ENCODE results near the gene ABCC6.
"Not testable (repeated sequence)": the region's sequence is repeated elsewhere in the genome, so short reads cannot be mapped to it uniquely, and the experiment has no call there.

DNA sequence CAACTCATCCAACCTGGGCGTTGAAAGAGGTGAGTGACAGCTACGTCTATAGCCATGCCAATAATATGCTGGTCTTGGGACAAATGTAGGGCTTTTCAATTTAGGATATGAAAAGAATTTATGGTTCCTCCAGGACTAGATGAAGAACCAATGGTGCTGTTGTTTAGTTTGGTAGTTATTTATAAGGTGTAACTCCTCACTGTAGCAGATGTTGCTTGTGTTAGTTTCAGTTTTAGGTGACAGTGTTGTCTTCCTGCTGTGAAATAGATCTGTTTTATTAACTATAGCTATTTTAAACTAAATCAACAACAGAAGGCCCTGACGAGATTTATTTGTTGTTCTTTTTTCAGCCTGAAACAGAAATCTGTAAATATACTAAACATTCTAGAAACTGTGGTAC, 24.1 kb upstream of the ABCC6 start:
- TF ChIP-seq, protein P1, sequence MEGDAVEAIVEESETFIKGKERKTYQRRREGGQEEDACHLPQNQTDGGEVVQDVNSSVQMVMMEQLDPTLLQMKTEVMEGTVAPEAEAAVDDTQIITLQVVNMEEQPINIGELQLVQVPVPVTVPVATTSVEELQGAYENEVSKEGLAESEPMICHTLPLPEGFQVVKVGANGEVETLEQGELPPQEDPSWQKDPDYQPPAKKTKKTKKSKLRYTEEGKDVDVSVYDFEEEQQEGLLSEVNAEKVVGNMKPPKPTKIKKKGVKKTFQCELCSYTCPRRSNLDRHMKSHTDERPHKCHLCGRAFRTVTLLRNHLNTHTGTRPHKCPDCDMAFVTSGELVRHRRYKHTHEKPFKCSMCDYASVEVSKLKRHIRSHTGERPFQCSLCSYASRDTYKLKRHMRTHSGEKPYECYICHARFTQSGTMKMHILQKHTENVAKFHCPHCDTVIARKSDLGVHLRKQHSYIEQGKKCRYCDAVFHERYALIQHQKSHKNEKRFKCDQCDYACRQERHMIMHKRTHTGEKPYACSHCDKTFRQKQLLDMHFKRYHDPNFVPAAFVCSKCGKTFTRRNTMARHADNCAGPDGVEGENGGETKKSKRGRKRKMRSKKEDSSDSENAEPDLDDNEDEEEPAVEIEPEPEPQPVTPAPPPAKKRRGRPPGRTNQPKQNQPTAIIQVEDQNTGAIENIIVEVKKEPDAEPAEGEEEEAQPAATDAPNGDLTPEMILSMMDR (IDR thresholded peaks at IDR 0.05; ENCODE audit: low read depth, low read length, missing input control) = not testable (repeated sequence)
- TF ChIP-seq, protein P2, sequence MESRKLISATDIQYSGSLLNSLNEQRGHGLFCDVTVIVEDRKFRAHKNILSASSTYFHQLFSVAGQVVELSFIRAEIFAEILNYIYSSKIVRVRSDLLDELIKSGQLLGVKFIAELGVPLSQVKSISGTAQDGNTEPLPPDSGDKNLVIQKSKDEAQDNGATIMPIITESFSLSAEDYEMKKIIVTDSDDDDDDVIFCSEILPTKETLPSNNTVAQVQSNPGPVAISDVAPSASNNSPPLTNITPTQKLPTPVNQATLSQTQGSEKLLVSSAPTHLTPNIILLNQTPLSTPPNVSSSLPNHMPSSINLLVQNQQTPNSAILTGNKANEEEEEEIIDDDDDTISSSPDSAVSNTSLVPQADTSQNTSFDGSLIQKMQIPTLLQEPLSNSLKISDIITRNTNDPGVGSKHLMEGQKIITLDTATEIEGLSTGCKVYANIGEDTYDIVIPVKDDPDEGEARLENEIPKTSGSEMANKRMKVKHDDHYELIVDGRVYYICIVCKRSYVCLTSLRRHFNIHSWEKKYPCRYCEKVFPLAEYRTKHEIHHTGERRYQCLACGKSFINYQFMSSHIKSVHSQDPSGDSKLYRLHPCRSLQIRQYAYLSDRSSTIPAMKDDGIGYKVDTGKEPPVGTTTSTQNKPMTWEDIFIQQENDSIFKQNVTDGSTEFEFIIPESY (IDR thresholded peaks at IDR 0.05) = not testable (repeated sequence)
- not testable (repeated sequence) for TF ChIP-seq TAF1 (conservative IDR thresholded peaks at IDR 0.05); MAX (IDR thresholded peaks at IDR 0.05); YY1 (IDR thresholded peaks at IDR 0.05); RAD21 (IDR thresholded peaks at IDR 0.05); REST (IDR thresholded peaks at IDR 0.05); SP1 (IDR thresholded peaks at IDR 0.05); EGR1 (IDR thresholded peaks at IDR 0.05; ENCODE audit: low read depth in 2 of 2)
- TF ChIP-seq, protein P3, sequence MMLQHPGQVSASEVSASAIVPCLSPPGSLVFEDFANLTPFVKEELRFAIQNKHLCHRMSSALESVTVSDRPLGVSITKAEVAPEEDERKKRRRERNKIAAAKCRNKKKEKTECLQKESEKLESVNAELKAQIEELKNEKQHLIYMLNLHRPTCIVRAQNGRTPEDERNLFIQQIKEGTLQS (IDR thresholded peaks at IDR 0.05) = not testable (repeated sequence)
